ENCODE data around the gene FSD1L.
"Not testable (repeated sequence)": the region's sequence is repeated elsewhere in the genome, so short reads cannot be mapped to it uniquely, and the experiment has no call there.

The FSD1L gene

GRCh38 chr9:105496826-105497225 lies 49.0 kb downstream of the FSD1L start:
- DNase-seq = no peak

DNA sequence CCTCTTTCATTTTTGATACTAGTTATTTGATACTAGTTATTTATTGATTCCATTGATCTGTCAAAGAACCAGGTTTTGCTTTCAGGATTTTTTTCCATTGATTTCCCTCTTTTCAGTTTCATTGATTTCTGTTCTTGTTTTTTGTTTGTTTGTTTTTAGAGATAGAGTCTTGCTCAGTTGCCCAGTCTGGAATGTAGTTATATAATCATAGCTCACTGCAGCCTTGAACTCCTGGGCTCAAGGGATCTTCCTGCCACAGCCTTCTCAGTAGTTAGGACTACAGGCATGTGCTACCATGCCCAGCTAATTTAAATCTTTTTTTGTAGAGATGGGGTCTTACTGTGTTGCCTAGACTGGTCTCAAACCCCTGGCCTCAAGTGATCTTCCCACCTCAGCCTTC lies 49.9 kb downstream of the FSD1L start:
- DNase-seq = no peak

DNA sequence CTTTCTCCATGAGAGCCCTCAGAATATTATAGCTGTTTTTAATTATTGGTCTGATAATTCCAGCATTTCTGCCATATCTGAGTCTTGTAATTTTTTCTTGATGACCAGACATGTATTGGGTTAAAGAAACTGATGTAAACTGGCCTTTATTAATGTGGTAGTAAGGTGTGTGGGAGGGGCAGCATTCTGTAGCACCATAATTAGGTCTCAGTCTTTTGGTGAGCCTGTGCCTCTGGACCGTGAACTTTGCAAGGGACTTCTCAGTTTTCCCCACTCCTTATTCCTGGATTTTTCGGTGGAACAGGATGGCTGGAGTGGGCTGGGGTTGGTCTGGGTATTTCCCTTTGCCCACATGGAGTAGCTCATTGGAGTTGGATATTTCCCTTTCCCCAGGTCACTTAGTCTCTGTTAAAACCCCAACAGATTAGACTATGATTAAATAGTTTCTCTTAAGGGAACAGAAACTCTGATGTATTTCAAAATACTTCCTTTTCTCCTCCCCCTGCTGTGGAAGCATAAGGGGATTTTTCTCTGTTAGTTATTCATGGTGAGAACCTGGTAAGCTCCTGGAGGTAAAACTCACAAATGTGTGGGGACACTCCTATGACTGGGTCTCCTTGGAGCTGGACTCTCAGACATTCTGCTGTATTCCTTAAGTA lies 52.4 kb downstream of the FSD1L start:
- DNase-seq = no peak

GRCh38 chr9:105501414-105501813 lies 53.6 kb downstream of the FSD1L start:
- no peak for DNase-seq

DNA sequence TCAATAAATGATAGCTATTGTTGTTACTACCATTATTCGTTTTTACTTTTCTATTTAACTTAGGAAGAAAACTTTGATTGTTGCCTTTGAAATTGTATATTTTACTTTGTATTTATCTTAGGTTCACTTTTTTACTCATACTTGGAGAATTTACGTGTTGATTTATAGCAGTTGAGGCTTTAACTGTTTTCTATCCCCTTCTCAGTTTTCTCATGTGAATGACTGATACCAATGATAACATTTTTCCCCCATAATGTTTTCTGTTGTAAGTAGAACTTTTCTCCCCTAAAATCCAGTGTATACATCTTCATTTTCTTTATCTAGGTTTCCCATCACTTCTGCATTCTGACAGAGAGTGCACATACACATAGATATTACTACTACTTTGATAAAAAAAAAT lies 54.4 kb downstream of the FSD1L start:
- DNase-seq = no peak

GRCh38 chr9:105503881-105504280 lies 56.0 kb downstream of the FSD1L start:
- no peak for DNase-seq

DNA sequence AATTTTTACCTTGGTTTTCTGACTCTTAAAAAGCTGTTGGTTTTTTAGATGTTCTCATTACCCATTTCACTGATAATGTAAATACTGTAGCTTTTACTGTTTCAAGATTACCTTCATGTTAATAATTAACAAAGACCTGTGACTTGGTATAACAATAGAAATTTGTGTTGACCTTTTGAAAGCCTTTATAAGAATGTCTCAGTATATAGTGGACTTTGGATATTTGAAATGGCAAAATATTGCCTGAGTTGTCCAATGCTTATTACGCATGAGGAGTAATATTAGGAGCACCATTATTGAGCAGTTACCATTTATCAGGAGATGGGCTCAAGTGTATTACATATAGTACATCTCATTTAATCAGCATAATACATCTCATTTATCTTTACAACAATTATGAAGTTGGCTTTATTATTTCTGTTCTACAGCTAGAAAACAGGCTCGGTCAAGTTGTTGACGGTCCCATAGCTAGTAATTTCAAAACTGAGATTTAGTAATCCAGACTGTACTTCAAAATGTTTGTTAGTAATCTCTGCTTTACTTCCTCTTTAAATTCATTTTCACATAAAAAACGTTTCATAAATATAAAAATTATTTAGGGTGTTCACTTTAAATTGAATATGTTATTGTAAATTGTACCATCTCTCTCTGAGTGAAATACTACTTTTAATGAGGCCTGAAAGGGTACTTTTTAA lies 59.4 kb downstream of the FSD1L start:
- DNase-seq = no peak

GRCh38 chr9:105508530-105508929 lies 60.7 kb downstream of the FSD1L start:
- DNase-seq = no peak

- no peak for DNase-seq
These were observed 62.2 kb downstream of the FSD1L start for GRCh38 chr9:105510024-105510423.

DNA sequence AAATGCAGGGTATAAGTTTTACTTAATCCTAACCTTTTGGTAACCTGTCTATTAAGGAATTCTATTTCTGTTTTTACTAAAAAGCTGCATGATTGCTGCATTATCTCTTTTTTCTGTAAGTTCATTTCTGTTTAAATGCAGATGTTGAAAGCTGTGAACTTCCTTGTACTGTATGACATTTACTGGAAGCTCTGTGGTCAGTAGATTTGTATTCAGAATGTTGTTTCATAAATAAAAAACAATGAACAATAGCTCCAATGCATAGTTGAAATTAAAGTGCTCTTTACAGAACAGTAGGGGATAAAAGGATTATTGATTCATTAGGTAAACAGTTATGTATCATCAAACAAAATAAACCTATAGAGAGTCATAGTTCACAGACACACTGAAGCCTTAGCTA lies 63.6 kb downstream of the FSD1L start:
- DNase-seq = no peak

GRCh38 chr9:105515811-105516413 lies 68.1 kb downstream of the FSD1L start:
- DNase-seq = no peak

DNA sequence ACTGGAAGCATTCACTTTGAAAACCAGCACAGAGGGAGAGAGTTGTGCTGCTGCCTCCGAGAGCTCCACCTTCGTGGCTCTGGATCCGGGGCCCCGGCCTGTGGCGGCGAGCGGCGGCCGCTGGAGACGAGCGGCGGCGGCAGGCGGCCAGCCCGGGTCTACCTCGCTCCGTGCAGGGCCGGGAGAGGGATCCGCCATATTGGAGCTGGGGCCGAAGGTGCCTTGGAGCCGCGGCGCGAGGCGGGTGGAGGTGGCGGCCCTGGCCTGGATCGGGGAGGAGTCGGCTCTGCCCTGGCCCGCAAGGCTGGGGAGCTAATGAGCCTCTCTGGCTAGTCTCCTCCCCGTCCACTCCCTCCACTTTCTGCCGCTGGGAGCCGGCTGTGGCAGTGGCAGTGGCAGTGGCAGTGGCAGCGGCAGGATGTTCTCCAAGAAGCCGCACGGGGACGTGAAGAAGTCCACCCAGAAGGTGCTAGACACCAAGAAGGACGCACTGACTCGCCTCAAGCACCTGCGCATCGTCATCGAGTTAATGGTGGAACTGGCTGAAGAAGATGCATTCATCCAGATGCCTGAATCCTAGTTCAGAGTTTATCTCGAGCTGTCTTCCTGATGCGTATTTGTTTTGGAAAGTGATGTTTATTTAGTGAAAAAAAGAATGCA lies 72.0 kb downstream of the FSD1L start:
- DNase-seq = not testable (repeated sequence)

- DNase-seq = not testable (repeated sequence)
These were observed 73.2 kb downstream of the FSD1L start for GRCh38 chr9:105520992-105521391.

DNA sequence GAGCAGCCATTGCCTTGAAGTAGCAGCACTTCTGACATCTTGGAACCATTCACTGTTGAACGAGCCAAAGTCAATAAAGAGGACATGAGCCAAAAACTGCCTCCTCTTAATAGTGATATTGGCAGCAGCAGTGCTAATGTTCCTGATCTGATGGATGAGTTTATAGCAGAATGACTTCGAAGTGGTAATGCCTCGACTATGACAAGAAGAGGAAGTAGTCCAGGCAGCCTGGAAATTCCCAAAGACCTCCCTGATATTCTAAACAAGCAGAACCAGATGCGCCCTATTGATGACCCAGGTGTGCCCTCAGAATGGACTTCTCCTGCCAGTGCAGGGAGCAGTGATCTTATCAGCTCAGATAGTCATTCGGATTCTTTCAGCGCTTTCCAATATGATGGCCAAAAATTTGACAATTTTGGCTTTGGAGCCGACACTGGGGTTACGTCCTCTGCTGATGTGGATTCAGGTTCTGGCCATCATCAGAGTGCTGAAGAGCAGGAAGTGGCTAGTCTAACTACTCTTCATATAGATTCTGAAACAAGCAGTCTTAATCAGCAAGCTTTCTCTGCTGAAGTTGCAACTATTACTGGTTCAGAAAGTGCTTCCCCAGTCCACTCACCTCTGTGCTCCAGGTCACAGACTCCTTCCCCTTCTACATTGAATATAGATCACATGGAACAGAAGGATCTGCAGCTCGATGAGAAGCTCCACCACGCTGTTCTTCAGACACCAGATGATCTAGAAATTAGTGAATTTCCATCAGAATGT lies 75.0 kb downstream of the FSD1L start:
- not testable (repeated sequence) for DNase-seq

GRCh38 chr9:105531530-105531929 lies 83.7 kb downstream of the FSD1L start:
- no peak for DNase-seq

DNA sequence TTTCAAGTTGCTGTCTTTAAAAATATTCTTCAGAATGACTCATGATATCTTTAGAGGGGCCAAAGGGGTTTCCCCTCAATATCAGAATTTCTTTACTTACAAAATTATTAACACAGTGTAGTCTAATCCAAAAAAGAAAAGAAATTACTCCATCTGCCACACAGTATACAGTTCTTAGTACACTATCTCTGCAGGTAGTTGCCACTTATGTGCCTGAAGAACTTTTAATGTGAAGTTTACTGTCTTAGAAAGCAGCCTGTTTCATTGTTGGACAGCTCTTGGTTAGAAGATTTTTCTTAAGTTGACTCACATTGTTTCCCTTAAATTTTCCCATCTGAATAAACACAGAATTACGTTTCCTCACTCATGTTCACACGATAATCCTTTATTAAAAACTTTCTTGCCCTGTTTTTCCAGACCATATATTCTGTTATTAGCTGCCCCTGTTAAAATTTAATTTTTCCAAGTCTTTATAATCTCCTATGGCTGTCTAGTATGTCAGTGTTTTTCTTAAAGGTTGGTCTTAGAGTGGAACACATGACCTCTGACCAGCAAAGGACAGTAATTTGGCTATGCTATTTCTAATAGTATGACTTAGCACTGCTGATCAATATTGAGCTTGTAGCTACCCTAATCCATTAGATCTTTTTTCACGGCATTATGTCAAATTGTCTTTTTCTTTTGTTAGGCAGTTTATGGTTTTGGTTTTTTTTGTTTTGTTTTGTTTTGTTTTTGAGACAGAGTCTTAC lies 88.3 kb downstream of the FSD1L start:
- no peak for DNase-seq

DNA sequence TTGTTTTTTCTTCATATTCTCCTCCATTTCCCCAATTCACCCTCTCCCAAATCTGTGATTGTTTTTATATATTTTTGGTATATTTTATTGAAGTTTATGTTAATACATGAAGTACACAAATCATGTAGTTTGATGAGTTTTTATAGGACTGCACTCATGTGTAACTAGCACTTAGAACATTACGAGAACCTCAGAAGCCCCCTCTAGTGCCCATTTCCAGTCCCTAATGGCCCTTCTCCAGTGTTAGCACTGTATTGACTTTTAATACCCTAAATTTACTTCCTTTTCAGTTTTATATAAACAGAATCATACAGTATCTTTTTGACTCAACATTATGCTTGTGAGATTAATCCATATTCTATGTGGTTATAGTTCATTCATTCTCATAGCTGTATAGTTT lies 91.6 kb downstream of the FSD1L start:
- no peak for DNase-seq

DNA sequence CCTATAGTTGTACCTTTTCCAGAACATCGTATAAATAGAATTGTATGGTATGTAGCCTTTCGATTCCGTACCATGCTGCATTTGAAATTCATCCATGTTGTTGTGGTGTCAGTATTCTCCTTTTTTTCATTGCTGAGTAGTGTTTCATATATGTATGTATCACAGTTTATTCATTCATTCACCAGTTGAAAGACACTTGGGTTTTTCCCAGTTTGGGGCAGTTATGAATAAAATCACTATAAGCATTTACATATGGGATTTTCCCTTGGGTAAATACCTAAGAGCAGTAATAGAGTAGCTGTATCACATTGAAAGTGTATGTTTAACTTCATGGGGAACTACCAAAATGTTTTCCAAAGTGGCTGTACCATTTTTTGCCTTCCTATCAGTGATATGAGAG lies 94.0 kb downstream of the FSD1L start:
- DNase-seq = no peak

DNA sequence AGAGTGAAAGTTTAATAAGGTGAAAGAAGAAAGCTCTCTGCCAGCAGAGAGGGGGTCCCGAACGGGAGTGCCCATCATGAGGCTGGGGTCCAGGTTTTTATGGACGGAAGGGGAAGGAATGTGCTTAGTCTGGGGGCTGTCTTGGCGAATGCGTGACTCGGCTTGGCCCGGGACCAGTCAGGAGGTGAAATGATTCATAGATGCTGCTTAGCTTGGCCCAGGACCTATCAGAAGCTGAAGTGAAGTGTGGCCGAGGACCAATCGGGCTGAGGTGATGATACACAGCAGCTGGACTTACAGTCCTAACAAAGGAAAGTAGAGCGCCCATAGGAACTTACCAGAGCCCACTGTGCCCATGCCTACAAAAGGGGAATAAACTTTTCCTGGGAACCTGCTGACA lies 106.2 kb downstream of the FSD1L start:
- no peak for DNase-seq

DNA sequence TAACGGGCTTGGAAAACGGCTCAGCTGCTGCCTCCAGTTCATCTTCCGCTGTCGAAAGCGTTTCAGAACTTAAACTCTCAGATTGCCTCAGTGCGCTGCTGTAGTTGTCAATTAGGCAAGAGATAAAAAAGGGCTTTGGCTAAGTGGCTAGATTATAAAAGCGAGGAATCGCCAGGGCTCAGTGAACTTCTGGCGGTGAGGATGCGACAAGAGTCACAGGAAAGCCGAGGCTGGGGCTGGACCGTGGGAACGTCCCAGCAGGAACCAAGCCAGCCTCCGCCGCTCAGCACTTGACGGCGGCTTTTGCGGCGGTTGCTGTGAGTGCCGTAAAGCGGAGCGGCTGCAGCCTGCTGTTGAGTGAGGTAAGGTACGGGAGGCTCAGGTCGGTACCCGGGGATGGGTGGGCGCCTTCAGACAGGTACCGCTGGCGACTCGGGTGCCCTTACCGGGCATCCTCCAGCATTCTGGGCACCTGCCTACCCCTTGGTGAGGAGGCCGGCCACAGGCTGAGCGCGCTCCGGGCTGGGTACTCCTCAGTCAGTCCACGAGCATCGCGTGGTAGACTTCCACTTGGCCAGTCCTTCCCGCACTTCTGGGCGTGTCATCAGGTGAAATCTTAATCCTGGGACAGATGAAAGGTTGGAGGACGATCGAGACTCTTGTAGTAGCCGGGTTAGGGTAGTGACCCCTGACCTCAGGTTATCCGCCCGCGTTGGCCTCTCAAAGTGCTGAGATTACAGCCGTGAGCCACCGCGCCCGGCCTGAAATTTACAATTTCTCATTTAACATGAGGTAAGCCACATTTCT lies 110.2 kb downstream of the FSD1L start, which contains the start of gene FKTN:
TSS of gene FKTN (plus strand) at position 328 of the 807 bp plus-strand sequence. CDS start 16,902 bp downstream, outside the sequence.
- DNase-seq = peak; percentile 79

DNA sequence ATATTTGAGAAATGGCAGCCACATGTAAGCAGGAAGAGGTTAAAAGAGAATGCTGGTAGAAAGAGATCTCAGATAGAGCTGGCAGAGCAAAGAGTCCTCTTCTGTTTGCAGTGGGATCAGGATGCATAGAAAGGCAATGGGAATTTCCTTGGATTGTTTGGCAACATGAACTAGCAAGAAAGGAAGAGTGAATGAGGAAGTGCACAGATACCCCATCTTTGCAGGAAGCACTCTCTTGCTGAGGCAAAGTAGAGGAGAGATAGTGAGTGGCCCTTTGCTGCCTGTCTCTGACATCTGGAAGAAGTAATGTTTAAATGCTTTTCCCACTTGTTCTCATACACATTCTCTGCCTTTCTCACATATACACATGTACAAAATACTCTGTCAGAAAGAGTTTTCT lies 124.6 kb downstream of the FSD1L start:
- DNase-seq = no peak

Measured in NCI-H1105 treated with DMSO at 0.1 percent for 48 hours (cell line).